Measurements from ENCODE around the gene ISL1. TPM values are rescaled to one million over a fixed set of nuclear protein-coding genes. Genes with fewer than 3 reads are reported as not detected.
A peak's percentile ranks its signal among the peaks of the same experiment; 100 is the strongest.

Gene ISL1
- total and polyA plus RNA-seq, 2 donors (not counting 1 experiment from before 2014, with no cell fraction given) = not detected

- peaks cover 69% of the 10 kb centered on the region for H3K27me3 Mint-ChIP-seq
- no peaks in the 10 kb centered on the region for H3K4me1 Mint-ChIP-seq
- no peak overlapping the region for H3K9ac ChIP-seq (ENCODE audit: low read length)
- no peaks in the 10 kb centered on the region for H4K20me1 ChIP-seq (ENCODE audit: control insufficient read depth, insufficient read depth, low read length, poor library complexity, severe bottlenecking)
- ChIA-PET CTCF (no interaction called here), POLR2A (no interaction called here)
- ATAC-seq (ENCODE audit: low read depth) (no peak), DNase-seq (no peak)
- WGBS (ENCODE audit: insufficient coverage) = 16% methylated on average over 8 of the region's 12 CpGs
- intact Hi-C loops (cut with micrococcal nuclease) = no loop called here
- no peak overlapping the region for H3K4me2 ChIP-seq (replicated peaks; ENCODE audit: low read depth, low read length, poor library complexity, severe bottlenecking)
- no peaks in the 10 kb centered on the region for H3K79me2 ChIP-seq (ENCODE audit: control insufficient read depth, insufficient read depth, low read length)
- no peaks in the 10 kb centered on the region for H3K36me3 ChIP-seq (replicated peaks in 1 of 2; ENCODE audit: control extremely low read depth in 1 of 2, control insufficient read depth in 1 of 2, extremely low read depth in 1 of 2, insufficient read depth in 2 of 2, low read length in 1 of 2)
- TF ChIP-seq EZH2 (IDR thresholded peaks at IDR 0.05; ENCODE audit: borderline replicate concordance, insufficient read depth, low read depth, low read length, poor library complexity, severe bottlenecking) = no peak
- no peak for TF ChIP-seq CTCF (IDR thresholded peaks at IDR 0.05)
- H3K9me3 ChIP-seq (ENCODE audit: control extremely low read depth in 1 of 3, control insufficient read depth in 2 of 3, insufficient read depth in 1 of 3, low read length in 2 of 3) = peaks cover 0 to 19% (median 0%) of the 10 kb centered on the region in 3 donors
- H3K9me3 Mint-ChIP-seq (ENCODE audit: insufficient read depth) = no peaks in the 10 kb centered on the region
- H3K4me1 ChIP-seq (ENCODE audit: control insufficient read depth in 2 of 2, insufficient read depth in 2 of 2, low read length in 2 of 2) = no peaks in the 10 kb centered on the region
- peak overlapping the region; percentile 2 for H2AFZ ChIP-seq (ENCODE audit: insufficient read depth, low read depth, low read length, poor library complexity, severe bottlenecking)
- no peak overlapping the region for H3K4me3 Mint-ChIP-seq
- no peak overlapping the region for H3K27ac Mint-ChIP-seq
- H3K4me3 ChIP-seq (ENCODE audit: control extremely low read depth in 1 of 5, extremely low read depth in 1 of 5, insufficient read depth in 1 of 5, low read depth in 2 of 5, low read length in 4 of 5) = no peak overlapping the region
- peaks cover 0 to 43% (median 33%) of the 10 kb centered on the region in 4 experiments for H3K27me3 ChIP-seq (replicated peaks in 1 of 4; ENCODE audit: control extremely low read depth in 1 of 4, control insufficient read depth in 3 of 4, insufficient read depth in 4 of 4, low read length in 3 of 4)
- H3K27ac ChIP-seq (ENCODE audit: low read length in 2 of 2) = no peak overlapping the region
These were observed 5.2 kb upstream of the ISL1 start for GRCh38 chr5:51378061-51378409.

DNA sequence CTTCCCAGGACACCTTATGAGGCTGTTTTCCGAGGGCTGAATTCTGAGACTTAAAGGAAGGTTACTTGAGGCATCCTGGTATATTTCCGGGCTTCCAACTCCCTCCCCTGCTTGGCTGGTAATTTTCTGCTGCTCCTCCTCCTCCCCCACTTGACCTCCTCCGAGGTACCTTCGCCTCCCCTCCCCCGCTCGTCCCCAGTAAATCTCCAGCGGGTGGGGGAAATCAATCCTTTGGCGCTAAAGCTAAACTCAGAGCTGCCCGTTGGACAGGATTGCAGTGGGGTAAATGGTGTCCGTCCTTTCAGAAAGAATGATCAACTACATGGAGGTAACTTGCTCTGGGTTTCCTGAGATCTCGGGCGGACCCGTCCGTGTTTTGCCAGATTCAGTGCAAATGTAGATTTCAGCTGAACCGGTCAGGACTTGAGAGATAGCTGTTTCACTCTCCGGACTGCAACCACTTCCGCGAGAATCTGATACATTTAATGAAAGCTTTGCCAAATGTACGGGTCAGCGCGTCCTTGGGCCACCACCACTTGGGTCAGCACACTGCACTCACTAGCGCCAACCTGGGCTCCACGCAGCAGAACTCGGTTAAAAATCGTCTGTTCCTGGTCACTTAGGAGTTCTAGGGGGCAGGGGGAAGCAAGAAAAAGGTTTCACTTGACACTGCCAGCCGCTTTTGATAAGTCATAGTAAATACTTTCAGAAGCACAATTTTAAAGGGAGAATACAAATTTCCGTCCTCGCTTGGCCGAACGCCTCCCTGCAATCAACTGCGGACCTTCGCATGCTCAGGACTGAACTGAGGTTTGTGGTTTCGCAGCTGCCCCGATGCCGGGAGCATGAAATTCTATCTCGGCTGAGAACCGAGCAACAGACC, 4.6 kb upstream of the ISL1 start:
- H3K4me3 Mint-ChIP-seq = no peak overlapping the region
- H3K27me3 ChIP-seq (replicated peaks in 1 of 4; ENCODE audit: control extremely low read depth in 1 of 4, control insufficient read depth in 3 of 4, insufficient read depth in 4 of 4, low read length in 3 of 4) = peaks cover 0 to 49% (median 34%) of the 10 kb centered on the region in 4 experiments
- 4% methylated on average over 30 of the region's 37 CpGs for WGBS (ENCODE audit: insufficient coverage)

More for the DNA sequence above, 4.6 kb upstream of the ISL1 start:
- ATAC-seq (ENCODE audit: low read depth) = no peak
- H3K9me3 ChIP-seq (ENCODE audit: control extremely low read depth in 1 of 3, control insufficient read depth in 2 of 3, insufficient read depth in 1 of 3, low read length in 2 of 3) = peaks cover 0 to 22% (median 0%) of the 10 kb centered on the region in 3 donors
- no peak overlapping the region for H3K27ac Mint-ChIP-seq
- no peak overlapping the region for H3K9ac ChIP-seq (ENCODE audit: low read length)
- TF ChIP-seq CTCF (IDR thresholded peaks at IDR 0.05) = no peak
- TF ChIP-seq EZH2 (IDR thresholded peaks at IDR 0.05; ENCODE audit: borderline replicate concordance, insufficient read depth, low read depth, low read length, poor library complexity, severe bottlenecking) = no peak
- H3K4me2 ChIP-seq (replicated peaks; ENCODE audit: low read depth, low read length, poor library complexity, severe bottlenecking) = no peak overlapping the region
- no peak overlapping the region for H3K27ac ChIP-seq (ENCODE audit: low read length in 2 of 2)
- no peaks in the 10 kb centered on the region for H4K20me1 ChIP-seq (ENCODE audit: control insufficient read depth, insufficient read depth, low read length, poor library complexity, severe bottlenecking)
- H3K4me3 ChIP-seq (ENCODE audit: control extremely low read depth in 1 of 5, extremely low read depth in 1 of 5, insufficient read depth in 1 of 5, low read depth in 2 of 5, low read length in 4 of 5) = no peak overlapping the region
- intact Hi-C loops (cut with micrococcal nuclease) = no loop called here
- ChIA-PET POLR2A (no interaction called here), CTCF (no interaction called here)
- no peak overlapping the region for H2AFZ ChIP-seq (ENCODE audit: insufficient read depth, low read depth, low read length, poor library complexity, severe bottlenecking)
- no peaks in the 10 kb centered on the region for H3K36me3 ChIP-seq (replicated peaks in 1 of 2; ENCODE audit: control extremely low read depth in 1 of 2, control insufficient read depth in 1 of 2, extremely low read depth in 1 of 2, insufficient read depth in 2 of 2, low read length in 1 of 2)
- H3K4me1 Mint-ChIP-seq = no peaks in the 10 kb centered on the region
- H3K9me3 Mint-ChIP-seq (ENCODE audit: insufficient read depth) = no peaks in the 10 kb centered on the region
- H3K79me2 ChIP-seq (ENCODE audit: control insufficient read depth, insufficient read depth, low read length) = no peaks in the 10 kb centered on the region
- H3K4me1 ChIP-seq (ENCODE audit: control insufficient read depth in 2 of 2, insufficient read depth in 2 of 2, low read length in 2 of 2) = no peaks in the 10 kb centered on the region
- no peak for DNase-seq
- H3K27me3 Mint-ChIP-seq = peaks cover 75% of the 10 kb centered on the region
